Urothelium cell line (cell line): ENCODE results near the gene NUP160.
"Not testable (repeated sequence)": the region's sequence is repeated elsewhere in the genome, so short reads cannot be mapped to it uniquely, and the experiment has no call there.

Source experiments
- DNase-seq: peaks from one replicate; pipeline ENCODE4 v3.0.0; 2011; ENCODE audit warnings: low spot score, mixed read lengths
- FAIRE-seq: peaks from 2 replicates; lab custom pipeline; 2011; peaks lifted over from hg19 to GRCh38; lab: Jason Lieb, UNC

NUP160 gene, protein sequence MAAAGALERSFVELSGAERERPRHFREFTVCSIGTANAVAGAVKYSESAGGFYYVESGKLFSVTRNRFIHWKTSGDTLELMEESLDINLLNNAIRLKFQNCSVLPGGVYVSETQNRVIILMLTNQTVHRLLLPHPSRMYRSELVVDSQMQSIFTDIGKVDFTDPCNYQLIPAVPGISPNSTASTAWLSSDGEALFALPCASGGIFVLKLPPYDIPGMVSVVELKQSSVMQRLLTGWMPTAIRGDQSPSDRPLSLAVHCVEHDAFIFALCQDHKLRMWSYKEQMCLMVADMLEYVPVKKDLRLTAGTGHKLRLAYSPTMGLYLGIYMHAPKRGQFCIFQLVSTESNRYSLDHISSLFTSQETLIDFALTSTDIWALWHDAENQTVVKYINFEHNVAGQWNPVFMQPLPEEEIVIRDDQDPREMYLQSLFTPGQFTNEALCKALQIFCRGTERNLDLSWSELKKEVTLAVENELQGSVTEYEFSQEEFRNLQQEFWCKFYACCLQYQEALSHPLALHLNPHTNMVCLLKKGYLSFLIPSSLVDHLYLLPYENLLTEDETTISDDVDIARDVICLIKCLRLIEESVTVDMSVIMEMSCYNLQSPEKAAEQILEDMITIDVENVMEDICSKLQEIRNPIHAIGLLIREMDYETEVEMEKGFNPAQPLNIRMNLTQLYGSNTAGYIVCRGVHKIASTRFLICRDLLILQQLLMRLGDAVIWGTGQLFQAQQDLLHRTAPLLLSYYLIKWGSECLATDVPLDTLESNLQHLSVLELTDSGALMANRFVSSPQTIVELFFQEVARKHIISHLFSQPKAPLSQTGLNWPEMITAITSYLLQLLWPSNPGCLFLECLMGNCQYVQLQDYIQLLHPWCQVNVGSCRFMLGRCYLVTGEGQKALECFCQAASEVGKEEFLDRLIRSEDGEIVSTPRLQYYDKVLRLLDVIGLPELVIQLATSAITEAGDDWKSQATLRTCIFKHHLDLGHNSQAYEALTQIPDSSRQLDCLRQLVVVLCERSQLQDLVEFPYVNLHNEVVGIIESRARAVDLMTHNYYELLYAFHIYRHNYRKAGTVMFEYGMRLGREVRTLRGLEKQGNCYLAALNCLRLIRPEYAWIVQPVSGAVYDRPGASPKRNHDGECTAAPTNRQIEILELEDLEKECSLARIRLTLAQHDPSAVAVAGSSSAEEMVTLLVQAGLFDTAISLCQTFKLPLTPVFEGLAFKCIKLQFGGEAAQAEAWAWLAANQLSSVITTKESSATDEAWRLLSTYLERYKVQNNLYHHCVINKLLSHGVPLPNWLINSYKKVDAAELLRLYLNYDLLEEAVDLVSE (N-terminal part only)

DNA sequence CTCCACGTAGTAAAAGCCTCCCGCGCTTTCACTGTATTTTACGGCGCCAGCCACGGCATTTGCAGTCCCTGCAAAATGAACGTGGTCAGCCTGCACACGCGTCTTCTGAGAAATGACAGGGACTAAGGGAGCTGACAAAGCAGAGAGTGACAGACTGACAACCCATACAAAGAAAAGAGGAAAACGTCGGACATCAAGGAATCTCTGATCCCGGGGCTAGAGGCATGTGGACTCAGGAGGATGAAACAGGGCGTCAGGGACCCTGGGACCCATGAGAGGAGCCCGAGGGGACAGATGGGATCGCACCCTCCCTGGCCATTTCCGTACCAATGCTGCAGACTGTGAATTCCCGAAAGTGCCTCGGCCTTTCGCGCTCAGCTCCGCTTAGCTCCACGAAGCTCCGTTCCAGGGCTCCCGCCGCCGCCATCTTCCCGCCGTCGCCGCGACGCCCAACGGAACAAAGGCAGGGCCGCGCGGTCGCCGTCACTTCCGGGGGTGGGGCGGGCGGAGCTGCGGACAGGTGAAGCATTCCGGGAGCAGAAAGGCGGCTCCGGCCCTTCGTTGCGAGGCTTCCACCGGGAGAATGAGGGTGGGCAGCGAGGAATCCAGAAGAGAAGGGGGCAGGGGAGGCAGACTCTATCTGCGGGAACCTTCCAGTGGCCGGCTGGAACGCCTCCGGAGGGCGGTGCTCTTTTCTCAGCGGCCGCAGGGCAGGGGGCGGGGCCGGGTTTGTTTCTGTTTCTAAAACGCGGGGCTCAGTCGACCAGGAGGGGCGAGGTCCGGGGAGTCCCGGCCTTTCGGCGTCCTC lies at the start of gene NUP160:
Gene NUP160 (minus strand): TSS at position 459 of the 808 bp plus-strand sequence. CDS start 32 bp downstream, at position 427.
- peak; percentile 94 for DNase-seq
- no peak for FAIRE-seq

DNA sequence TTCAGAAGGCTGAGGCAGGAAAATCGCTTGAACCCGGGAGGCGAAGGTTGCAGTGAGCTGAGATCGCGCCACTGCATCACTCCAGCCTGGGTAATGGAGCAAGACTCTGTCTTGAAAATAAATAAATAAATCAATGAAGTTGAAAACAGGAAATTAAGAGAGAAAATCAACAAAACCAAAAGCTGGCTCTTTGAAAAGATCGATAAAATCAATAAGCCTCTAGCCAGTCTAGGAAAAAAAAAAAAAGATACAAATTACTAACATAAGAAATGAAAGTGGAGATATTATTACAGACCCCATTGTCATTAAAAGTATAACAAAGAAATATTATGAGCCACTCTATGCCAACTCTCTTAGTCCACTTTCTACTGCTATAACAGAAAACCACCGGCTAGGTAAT lies 48.0 kb upstream of the NUP160 start:
- DNase-seq (no peak), FAIRE-seq (no peak)

DNA sequence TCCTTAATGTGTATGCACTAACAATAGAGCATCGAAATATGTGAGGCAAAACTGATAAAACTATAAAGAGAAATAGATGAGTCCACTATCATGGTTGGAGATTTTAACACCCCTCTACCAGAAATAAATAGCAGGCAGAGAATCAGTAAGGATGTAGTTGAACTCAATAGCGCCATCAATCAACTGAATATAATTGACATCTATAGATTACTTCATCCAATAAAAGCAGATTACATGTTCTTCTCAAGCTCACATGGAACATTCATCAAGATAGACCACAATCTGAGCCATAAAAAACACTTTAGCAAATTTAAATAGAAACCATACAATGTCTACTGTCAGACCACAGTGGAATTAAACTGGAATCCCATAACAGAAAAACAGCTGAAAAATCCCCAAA lies 46.9 kb upstream of the NUP160 start:
- FAIRE-seq (no peak), DNase-seq (no peak)

DNA sequence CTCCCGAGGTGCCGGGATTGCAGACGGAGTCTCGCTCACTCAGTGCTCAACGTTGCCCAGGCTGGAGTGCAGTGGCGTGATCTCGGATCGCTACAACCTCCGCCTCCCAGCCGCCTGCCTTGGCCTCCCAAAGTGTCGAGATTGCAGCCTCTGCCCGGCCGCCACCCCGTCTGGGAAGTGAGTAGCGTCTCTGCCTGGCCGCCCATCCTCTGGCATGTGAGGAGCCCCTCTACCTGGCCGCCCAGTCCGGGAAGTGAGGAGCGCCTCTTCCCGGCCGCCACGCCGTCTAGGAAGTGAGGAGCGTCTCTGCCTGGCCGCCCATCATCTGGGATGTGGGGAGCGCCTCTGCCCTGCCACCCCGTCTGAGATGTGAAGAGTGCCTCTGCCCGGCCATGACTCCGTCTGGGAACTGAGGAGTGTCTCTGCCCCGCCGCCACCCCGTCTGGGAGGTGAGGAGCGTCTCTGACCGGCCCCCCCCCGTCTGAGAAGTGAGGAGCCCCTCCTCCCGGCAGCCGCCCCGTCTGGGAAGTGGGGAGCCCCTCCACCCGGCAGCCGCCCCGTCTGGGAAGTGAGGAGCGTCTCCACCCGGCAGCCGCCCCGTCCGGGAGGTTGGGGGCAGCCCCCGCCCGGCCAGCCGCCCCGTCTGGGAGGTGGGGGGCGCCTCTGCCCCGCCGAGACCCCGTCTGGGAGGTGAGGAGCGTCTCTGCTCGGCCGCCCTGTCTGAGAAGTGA lies 44.6 kb upstream of the NUP160 start:
- FAIRE-seq, DNase-seq: not testable (repeated sequence)

DNA sequence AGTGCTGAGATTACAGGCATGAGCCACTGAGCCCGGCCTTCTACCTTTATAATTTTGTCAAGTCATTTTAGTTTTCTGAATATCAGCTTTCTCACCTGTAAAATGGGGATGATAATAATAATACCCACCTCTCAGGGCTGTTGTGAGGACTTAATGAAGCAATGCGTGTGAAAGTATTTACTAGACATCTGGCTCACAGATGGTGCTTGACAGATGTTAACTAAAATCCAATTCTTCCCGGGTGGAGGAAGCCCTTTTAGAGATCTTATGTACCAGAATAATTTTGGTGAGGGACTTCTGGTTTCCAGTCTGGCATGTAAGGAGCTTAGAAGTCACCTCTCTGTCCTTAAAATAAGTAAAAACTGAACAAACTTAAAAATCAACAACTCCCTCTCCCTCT lies 43.7 kb upstream of the NUP160 start:
- DNase-seq (no peak), FAIRE-seq (no peak)

DNA sequence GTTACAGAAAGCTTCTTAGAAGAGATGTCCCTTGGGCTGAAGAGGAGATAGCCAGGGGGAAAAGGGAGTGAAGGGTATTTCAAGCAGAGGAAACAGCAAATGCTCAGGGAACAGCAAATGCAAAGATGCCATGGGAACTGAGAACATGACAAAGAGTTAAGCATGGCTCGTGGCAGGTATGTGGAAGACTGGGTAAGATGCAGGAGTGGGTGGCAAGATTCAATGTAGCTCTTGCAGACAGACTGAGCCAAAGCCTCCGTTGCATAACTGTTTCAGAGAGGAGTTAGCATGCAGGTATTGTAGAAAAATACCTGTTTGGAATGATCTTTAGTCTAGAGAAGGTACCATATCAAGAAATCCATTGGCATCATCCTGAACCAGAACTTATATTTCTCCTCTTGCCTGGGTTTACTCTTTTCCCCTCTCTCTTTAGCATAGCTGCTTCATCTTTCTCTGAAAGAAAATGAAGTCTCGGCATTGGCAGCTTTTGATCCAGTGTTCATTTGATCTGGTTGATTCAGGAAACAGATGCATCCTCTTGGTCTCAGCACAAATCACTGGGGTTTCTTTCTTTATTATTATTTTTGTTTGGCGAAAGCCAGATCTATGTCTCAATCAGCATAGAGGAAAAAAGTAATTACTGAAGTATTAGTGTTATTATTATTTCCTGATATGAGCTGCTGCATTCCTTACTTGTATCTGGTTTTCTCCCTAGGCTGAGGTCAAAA lies 41.7 kb upstream of the NUP160 start:
- no peak for FAIRE-seq
- DNase-seq, result no peak

DNA sequence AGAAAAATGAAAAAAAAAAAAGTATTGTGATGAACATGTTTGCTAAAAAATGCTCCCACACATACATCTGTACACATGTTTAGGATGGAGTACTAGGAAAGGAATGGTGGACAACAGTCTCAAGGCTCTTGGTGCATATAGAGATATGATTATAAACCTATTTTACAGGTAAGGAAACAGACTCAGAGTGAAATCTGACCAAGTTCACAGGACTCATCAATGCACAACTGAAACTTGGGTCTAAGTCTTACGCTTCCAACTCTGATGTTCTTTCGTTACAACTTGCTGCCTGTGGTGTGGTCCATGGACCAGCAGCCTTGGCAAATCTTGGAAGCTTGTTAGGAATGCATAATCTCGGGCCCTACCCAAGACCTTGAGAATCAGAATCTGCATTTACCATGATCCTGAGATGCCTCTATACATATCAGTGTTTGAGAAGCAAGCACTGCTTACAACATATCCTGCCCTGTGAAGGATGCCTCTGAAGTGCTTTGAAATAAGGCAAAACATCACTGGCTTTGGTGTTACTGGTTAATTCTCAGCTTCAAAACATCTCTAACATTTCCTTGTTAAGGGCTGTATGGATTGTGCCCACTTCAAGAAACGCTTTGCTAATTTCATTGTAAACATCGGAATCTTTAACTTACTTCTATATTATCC lies 39.9 kb upstream of the NUP160 start:
- FAIRE-seq, result no peak

DNA sequence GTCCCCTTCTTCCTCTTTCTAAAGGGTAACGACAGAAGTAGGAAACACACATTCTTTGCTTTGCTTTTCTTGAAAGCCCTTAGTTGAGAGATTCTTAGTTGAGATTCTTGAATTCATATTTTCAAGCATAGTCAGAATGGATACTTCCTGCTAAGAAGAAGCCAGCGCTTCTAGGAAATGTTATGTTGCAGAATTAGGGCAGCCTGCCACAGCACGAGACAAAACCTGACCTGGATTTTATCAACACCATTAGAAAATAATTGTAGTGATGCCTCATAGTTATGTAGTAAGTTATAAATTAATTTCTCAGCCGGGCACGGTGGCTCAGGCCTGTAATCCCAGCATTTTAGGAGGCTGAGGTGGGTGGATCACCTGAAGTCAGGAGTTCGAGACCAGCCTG lies 37.9 kb upstream of the NUP160 start:
- FAIRE-seq, result no peak

More for the DNA sequence above, 39.9 kb upstream of the NUP160 start:
- no peak for DNase-seq

DNA sequence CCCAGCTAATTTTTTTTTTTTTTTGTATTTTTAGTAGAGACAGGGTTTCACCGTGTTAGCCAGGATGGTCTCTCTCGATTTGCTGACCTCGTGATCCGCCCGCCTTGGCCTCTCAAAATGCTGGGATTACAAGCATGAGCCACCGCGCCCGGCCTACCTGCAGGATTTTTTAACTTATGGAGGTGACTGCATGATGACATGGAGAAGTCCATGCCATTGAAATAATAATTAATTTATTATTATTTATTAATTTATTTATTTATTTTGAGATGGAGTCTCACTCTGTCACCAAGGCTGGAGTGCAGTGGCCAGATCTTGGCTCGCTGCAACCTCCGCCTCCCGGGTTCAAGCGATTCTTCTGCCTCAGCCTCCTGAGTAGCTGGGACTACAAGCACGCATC lies 34.3 kb upstream of the NUP160 start:
- not testable (repeated sequence) for FAIRE-seq, DNase-seq

More for the DNA sequence above, 37.9 kb upstream of the NUP160 start:
- no peak for DNase-seq

DNA sequence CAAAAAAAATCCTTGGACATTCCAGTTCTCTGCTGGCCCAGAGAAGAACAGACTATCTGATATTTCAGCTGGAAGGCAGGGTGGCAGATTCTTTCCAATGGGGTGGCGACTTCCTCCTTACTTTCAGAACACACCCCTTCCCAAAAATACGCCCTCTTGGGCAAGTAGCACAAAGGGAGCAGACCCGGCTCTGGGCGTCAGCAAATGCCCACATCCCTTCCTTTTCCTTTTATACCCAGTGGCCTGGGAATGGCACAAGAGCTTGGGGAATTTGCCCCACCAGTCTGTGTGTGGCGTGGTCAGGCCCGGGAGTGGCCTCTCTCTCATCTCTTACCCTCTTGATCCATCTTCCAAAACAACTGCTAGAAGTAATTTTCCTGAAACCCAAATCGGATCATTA lies 33.0 kb upstream of the NUP160 start:
- FAIRE-seq, result no peak

DNA sequence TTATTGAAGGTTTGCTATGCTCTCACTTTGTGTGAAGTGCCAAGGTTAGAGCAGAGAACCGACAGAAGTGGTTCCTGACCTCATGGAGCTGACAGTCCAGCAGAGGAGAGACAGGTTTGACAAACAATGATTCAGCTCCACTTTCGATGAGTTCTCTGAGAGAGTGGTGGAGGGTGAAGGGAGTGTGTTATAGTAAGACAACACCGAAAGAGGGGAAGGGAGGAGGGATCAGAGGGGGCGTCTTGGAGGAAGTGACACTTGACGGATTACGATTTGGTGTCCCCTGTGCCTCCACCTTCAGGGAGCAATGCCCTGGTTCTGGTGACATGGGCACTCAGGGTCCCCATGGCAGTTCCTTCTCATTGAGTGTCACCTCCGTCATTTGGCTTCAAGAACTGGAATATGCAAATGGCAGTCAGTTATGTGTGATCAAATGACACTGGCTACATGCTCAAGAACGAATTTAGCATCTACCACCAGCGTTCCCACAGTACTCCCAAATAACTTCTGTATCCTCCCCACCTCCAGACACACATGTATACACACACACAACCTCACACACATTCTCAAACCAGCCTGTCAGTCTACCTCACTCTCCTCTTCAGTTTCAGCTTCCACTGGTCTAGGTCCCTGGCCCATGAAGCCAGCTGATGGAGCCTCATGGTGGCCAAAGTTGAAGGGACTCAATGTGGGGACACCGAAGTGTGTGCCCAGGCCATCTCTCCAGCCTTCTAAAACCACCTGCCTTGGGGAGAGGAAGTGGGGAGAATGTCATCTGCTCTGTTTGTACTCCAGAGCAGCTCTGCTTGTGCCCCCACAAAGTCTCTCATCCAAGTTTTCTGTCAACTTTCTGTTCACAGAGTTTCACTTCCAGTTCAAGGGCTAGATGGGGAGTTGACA lies 31.4 kb upstream of the NUP160 start:
- DNase-seq, result no peak
- FAIRE-seq, result peak; percentile 35

More for the DNA sequence above, 33.0 kb upstream of the NUP160 start:
- DNase-seq, result no peak

DNA sequence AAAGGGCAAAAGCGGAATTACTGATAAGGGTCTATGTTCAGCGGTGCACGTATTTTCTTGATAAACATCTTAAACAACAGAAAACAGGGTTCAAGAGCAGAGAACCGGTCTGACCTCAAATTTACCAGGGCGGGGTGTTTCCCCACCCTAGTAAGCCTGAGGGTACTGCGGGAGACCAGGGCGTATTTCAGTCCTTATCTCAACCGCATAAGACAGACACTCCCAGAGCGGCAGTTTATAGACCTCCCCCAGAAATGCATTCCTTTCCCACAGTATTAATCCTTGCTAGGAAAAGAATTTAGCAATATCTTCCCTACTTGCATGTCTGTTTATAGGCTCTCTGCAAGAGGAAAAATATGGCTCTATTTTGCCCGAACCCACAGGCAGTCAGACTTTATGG lies 27.7 kb upstream of the NUP160 start:
- not testable (repeated sequence) for DNase-seq, FAIRE-seq

DNA sequence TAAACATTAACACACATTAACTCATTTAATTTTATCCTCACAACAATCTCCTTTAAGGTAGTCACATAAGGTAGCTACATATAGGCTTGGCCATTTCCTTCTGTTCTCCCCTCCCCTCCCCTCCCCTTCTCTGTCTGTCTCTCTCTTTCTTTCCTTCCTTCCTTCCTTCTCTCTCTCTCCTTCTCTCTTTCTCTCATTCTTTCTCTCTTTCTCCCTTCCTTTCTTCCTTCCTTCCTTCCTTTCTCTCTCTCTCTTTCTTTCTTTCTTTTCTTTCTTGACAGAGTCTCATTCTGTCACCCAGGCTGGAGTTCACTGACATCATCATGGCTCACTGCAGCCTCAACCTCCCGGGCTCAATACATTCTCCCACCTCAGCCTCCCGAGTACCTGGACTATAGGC lies 22.3 kb upstream of the NUP160 start:
- no peak for FAIRE-seq

DNA sequence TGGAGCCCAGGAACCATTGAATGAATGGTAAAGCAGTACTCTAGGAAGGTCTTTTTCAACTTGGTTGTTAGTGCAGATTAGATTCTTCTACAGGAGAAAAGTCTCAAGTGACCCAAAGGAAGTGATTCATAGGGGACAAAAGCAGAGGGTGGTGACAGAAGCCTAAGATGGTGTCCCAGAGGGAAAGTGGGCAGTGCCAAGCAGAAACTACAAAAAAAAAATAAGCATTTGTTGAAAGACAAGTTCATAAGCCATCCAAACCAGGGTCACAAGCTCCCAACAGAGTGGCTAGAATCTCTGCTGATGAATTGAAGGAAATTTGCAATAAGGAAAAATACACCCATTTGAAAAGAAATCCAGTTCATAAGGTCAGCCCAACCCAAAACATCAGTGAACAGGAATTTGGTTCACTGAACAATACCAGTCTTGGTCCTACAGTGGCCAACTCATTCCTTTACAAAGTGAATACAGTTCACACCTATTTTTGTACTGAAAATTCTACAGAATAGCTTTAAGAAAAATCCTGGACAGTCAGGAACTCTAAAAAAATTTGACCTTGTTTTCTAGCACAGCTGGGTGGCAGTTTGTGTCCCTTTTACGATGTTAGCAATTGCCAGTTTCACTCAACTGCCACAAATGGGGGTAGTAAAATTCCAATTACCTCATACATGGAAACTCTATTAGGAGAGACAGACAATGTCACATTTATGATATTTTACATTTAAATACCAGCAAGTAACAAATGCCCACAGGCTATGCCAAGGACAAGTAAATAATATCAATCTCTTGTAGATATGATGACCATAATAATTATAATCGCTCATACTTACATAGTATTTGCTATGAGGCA lies 21.6 kb upstream of the NUP160 start:
- FAIRE-seq (no peak), DNase-seq (no peak)

More for the DNA sequence above, 22.3 kb upstream of the NUP160 start:
- DNase-seq, result no peak

DNA sequence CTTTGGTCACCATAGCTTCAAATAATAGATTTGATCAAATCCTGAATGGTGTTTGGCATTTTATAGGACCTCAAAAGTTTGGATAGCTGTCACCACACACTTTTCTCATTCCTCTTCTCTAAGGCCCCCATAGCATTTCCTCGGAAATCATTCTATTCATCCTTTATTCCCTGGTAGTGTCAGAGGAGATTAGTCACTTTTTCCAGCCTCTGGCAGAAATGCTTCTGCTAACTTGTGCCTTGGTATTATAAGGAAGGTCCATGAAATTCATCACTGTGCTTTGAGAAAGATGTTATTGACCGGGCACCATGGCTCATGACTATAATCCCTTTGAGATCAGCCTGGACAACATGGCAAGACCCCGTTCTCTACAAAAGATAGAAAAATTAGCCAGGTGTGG lies 19.7 kb upstream of the NUP160 start:
- FAIRE-seq (no peak), DNase-seq (no peak)

DNA sequence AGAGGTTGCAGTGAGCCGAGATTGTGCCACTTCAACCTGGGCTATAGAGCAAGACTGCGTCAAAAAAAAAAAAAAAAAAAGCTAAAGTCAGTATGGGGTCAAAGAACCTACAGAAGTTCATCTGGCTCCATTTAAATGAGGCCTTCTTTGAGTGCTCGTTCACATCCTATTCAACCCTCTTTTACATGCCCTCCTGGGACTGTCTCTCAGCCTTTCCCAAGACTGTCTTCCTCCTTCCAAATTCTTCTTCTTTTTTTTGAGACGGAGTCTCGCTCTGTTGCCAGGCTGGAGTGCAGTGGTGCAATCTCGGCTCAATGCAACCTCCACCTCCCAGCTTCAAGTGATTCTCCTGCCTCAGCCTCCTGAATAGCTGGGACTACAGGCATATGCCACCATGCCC lies 18.7 kb upstream of the NUP160 start:
- FAIRE-seq, result not testable (repeated sequence)

More for the DNA sequence above, 18.7 kb upstream of the NUP160 start:
- not testable (repeated sequence) for DNase-seq
